BLaER1 (cell line): ENCODE measurements around the gene LRMDA.

Experiments used
- H3K27ac ChIP-seq: shearing (Covaris generic); formaldehyde crosslinking; 2 replicates; pipeline ENCODE4 v1.8.1; 2022
- H3K27me3 ChIP-seq: shearing (Covaris generic); formaldehyde crosslinking; 2 replicates; pipeline ENCODE4 v1.8.1; 2022
- H3K36me3 ChIP-seq: shearing (Covaris generic); formaldehyde crosslinking; 2 replicates; pipeline ENCODE4 v1.8.1; 2022
- H3K4me1 ChIP-seq: shearing (Covaris generic); formaldehyde crosslinking; 2 replicates; pipeline ENCODE4 v1.8.1; 2022
- H3K4me2 ChIP-seq: shearing (Covaris generic); formaldehyde crosslinking; 2 replicates; pipeline ENCODE4 v1.8.1; 2022
- H3K4me3 ChIP-seq: shearing (Covaris generic); formaldehyde crosslinking; 2 replicates; pipeline ENCODE4 v1.8.1; 2022
- H3K9ac ChIP-seq: shearing (Covaris generic); formaldehyde crosslinking; 2 replicates; pipeline ENCODE4 v1.8.1; 2022
- H3K9me3 ChIP-seq: shearing (Covaris generic); formaldehyde crosslinking; 2 replicates; pipeline ENCODE4 v1.8.1; 2022
- H4K20me1 ChIP-seq: shearing (Covaris generic); formaldehyde crosslinking; 2 replicates; pipeline ENCODE4 v1.8.1; 2022
- Cebpa-rat ChIP-seq: shearing (Covaris generic); IDR thresholded peaks from 2 replicates; pipeline ENCODE4 v1.8.1; 2022

The LRMDA gene

DNA sequence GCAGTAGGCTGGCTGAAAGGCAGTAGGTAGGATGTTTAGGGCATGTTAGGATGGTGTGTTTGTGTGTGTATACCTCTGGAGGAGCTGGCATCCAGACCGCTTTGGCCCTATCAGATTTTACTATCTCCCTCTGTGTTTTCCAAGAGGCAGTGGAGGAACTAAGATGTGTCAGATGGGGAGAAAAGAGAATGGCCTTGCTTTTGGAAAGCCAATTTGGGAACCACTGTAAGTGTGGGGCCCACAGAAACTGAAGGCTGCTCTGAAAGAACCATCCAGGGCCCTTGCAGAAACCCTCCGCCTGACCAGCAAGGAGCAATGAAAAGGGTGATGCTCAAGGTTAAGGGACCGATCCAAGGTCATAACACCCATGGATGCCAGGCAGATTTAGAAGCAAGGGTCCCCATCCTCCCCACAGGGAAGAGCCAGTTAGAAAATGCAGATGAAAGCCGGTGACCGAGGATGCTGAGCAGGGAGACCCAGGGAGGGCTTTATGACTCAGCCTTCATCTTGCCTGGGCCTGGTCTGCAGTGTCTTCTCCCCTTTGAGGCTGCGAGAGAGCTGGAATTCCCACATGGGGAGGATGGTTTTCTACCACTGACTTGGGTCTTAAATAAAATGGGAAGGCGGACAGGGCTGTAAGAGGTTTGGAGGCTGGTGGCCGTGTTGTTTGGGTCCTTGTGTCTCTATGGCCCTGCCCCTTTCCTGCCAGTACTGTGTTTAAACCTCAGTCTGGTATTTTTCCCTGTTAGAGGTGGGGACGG is 275.8 kb downstream of the LRMDA start:
- no peaks in the 10 kb centered on the region for H3K27me3 ChIP-seq

DNA sequence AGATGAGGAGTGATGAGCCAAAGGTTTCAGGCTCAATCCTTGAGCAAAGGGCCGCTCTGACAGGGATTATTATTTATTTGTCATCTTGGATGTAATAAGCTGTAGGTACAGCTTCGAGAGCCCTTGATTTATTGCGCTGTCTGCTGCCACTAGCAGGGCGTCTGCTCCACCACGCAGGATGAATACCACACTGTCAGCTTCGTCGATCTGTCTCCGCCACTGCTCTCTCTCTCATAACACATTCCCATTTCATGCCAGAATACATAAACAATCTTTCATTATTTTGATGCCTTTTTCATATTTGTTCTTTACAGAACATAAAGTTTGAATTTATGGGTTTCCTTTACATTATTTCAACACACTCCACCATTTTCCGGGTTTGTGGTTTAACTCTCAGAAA is 276.6 kb downstream of the LRMDA start:
- Histone ChIP-seq H3K9me3 (no peaks in the 10 kb centered on the region), H3K4me3 (no peak overlapping the region), H3K4me1 (no peaks in the 10 kb centered on the region), H3K4me2 (no peak overlapping the region), H3K36me3 (no peaks in the 10 kb centered on the region), H4K20me1 (no peaks in the 10 kb centered on the region), H3K27ac (no peak overlapping the region), H3K9ac (no peak overlapping the region), H3K27me3 (no peaks in the 10 kb centered on the region)
- no peak for TF ChIP-seq Cebpa-rat

More for the DNA sequence above, 275.8 kb downstream of the LRMDA start:
- no peaks in the 10 kb centered on the region for H4K20me1 ChIP-seq
- H3K9ac ChIP-seq, result no peak overlapping the region
- H3K9me3 ChIP-seq, result no peaks in the 10 kb centered on the region
- no peak overlapping the region for H3K4me3 ChIP-seq
- H3K4me1 ChIP-seq, result no peaks in the 10 kb centered on the region
- no peak overlapping the region for H3K27ac ChIP-seq
- TF ChIP-seq Cebpa-rat, result no peak
- H3K36me3 ChIP-seq, result no peaks in the 10 kb centered on the region
- H3K4me2 ChIP-seq, result no peak overlapping the region

DNA sequence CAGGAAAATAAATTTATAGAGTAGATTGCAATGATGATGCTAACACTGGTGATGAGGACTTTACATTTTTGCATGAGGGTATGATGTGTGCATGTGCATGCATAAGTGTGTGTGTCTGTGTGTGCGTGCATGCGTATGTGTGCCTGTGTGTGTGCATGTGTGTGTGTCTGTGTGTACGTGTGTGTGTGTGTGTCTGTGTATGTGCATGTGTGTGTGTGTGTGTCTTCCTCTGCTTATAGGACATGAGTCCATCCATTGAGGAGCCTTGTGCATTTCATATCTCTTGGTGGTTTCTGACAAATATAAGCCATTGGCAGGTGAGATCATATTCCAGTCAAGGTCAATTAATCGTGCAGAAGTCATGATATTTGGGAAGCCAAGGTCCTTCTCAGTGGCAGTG is 277.8 kb downstream of the LRMDA start:
- TF ChIP-seq Cebpa-rat, result no peak
- no peak overlapping the region for H3K4me2 ChIP-seq

GRCh38 chr10:75709811-75710210 is 278.4 kb downstream of the LRMDA start:
- Histone ChIP-seq H3K4me3 (no peak overlapping the region), H4K20me1 (no peaks in the 10 kb centered on the region), H3K9me3 (no peaks in the 10 kb centered on the region), H3K36me3 (no peaks in the 10 kb centered on the region), H3K27ac (no peak overlapping the region), H3K27me3 (no peaks in the 10 kb centered on the region), H3K4me2 (no peak overlapping the region), H3K9ac (no peak overlapping the region), H3K4me1 (no peaks in the 10 kb centered on the region)
- no peak for TF ChIP-seq Cebpa-rat

More for the DNA sequence above, 277.8 kb downstream of the LRMDA start:
- no peaks in the 10 kb centered on the region for H3K36me3 ChIP-seq
- H3K4me1 ChIP-seq, result no peaks in the 10 kb centered on the region
- H3K27ac ChIP-seq, result no peak overlapping the region
- no peak overlapping the region for H3K4me3 ChIP-seq
- H3K9ac ChIP-seq, result no peak overlapping the region
- no peaks in the 10 kb centered on the region for H3K9me3 ChIP-seq
- H4K20me1 ChIP-seq, result no peaks in the 10 kb centered on the region
- no peaks in the 10 kb centered on the region for H3K27me3 ChIP-seq

GRCh38 chr10:75712242-75712880 is 280.9 kb downstream of the LRMDA start:
- no peaks in the 10 kb centered on the region for H3K36me3 ChIP-seq
- H3K9me3 ChIP-seq, result no peaks in the 10 kb centered on the region
- no peaks in the 10 kb centered on the region for H3K4me1 ChIP-seq
- no peak overlapping the region for H3K27ac ChIP-seq
- H3K9ac ChIP-seq, result no peak overlapping the region
- TF ChIP-seq Cebpa-rat, result no peak
- H4K20me1 ChIP-seq, result no peaks in the 10 kb centered on the region
- no peak overlapping the region for H3K4me3 ChIP-seq
- no peak overlapping the region for H3K4me2 ChIP-seq
- no peaks in the 10 kb centered on the region for H3K27me3 ChIP-seq

GRCh38 chr10:75716506-75716905 is 285.1 kb downstream of the LRMDA start:
- Histone ChIP-seq H3K9ac (no peak overlapping the region), H3K36me3 (no peaks in the 10 kb centered on the region), H4K20me1 (no peaks in the 10 kb centered on the region), H3K27me3 (no peaks in the 10 kb centered on the region), H3K27ac (no peak overlapping the region), H3K4me2 (no peak overlapping the region), H3K9me3 (no peaks in the 10 kb centered on the region), H3K4me3 (no peak overlapping the region), H3K4me1 (no peaks in the 10 kb centered on the region)
- no peak for TF ChIP-seq Cebpa-rat

GRCh38 chr10:75717126-75717916 is 285.9 kb downstream of the LRMDA start:
- no peak overlapping the region for H3K4me3 ChIP-seq
- no peaks in the 10 kb centered on the region for H3K36me3 ChIP-seq
- no peaks in the 10 kb centered on the region for H4K20me1 ChIP-seq
- no peak overlapping the region for H3K4me2 ChIP-seq
- H3K4me1 ChIP-seq, result no peaks in the 10 kb centered on the region
- H3K9ac ChIP-seq, result no peak overlapping the region
- H3K9me3 ChIP-seq, result no peaks in the 10 kb centered on the region
- no peaks in the 10 kb centered on the region for H3K27me3 ChIP-seq
- TF ChIP-seq Cebpa-rat, result no peak
- no peak overlapping the region for H3K27ac ChIP-seq

- Histone ChIP-seq H3K4me1 (peaks cover 6% of the 10 kb centered on the region), H3K9me3 (no peaks in the 10 kb centered on the region), H3K9ac (no peak overlapping the region), H4K20me1 (no peaks in the 10 kb centered on the region), H3K4me3 (no peak overlapping the region), H3K27me3 (no peaks in the 10 kb centered on the region), H3K36me3 (no peaks in the 10 kb centered on the region), H3K27ac (no peak overlapping the region), H3K4me2 (no peak overlapping the region)
- no peak for TF ChIP-seq Cebpa-rat
These were observed 287.6 kb downstream of the LRMDA start for GRCh38 chr10:75718991-75719390.

- Histone ChIP-seq H3K4me1 (peaks cover 6% of the 10 kb centered on the region), H3K4me3 (no peak overlapping the region), H3K9me3 (no peaks in the 10 kb centered on the region), H3K9ac (no peak overlapping the region), H3K4me2 (no peak overlapping the region), H3K36me3 (no peaks in the 10 kb centered on the region), H3K27me3 (no peaks in the 10 kb centered on the region), H4K20me1 (no peaks in the 10 kb centered on the region), H3K27ac (no peak overlapping the region)
- no peak for TF ChIP-seq Cebpa-rat
These were observed 288.7 kb downstream of the LRMDA start for GRCh38 chr10:75720157-75720556.

- Histone ChIP-seq H3K9ac (no peak overlapping the region), H3K27me3 (no peaks in the 10 kb centered on the region), H4K20me1 (no peaks in the 10 kb centered on the region), H3K36me3 (no peaks in the 10 kb centered on the region), H3K27ac (no peak overlapping the region), H3K4me2 (no peak overlapping the region), H3K9me3 (no peaks in the 10 kb centered on the region), H3K4me3 (no peak overlapping the region), H3K4me1 (peaks cover 6% of the 10 kb centered on the region)
- no peak for TF ChIP-seq Cebpa-rat
These were observed 290.6 kb downstream of the LRMDA start for GRCh38 chr10:75722020-75722419.
